AG04449 (cell line): Measurements from ENCODE around the gene ARPP19.

Experiments
- CTCF ChIA-PET: fragments of 350-600 bp; formaldehyde crosslinking; extraction: SDS; loops from one replicate; lab custom pipeline; 2021; ENCODE audit warnings: antibody characterized with exemption; lab: Yijun Ruan, JAX
- POLR2A ChIA-PET: fragments of 400-600, 350-600 bp; formaldehyde crosslinking; extraction: SDS; loops from one replicate; lab custom pipeline; 2020; ENCODE audit warnings: antibody characterized with exemption, inconsistent platforms; lab: Yijun Ruan, JAX
- DNase-seq: peaks from one replicate; pipeline ENCODE4 v3.0.0-alpha.2; 2010; ENCODE audit warnings: low read depth, low spot score
- H3K4me3 ChIP-seq: 2 replicates; pipeline ENCODE4 v1.5.1; 2011; ENCODE audit warnings: low read depth, mild to moderate bottlenecking, control low read depth, low read length
- TF ChIP-seq, protein P1 (sequence below): IDR thresholded peaks from one replicate; pipeline ENCODE4 v1.5.1; 2011; ENCODE audit warnings: mild to moderate bottlenecking, moderate library complexity, low read length, control low read depth, inconsistent platforms; ENCODE audit not compliant: insufficient read depth; ENCODE audit errors: missing control alignments

Gene ARPP19

DNA sequence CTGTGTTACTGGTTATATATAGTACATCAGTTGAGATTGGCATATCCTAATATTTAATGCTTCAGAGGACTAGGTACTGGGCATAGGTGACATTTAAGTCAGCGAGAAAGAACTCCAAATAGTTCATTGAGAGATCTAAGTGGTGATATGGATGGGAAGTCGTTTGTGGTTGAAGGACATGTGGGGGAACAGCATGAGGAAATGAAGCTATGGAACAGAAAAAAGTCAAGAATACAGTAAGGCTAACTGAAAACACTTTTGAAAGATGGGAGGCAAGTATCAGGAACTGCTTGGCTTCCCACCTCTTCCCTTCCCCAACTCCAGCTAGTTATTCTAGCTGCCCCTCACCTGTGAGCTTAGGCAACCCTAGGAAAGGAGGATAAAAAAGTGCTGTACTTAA lies 36.4 kb downstream of the ARPP19 start:
- DNase-seq = no peak
- no peak overlapping the region for H3K4me3 ChIP-seq
- ChIA-PET CTCF (interaction anchor here (0.5 to 1.7 kb wide), 2 partner anchors 16 to 276 kb away, joined by 3 read pairs; no protein-coding TSS in a partner anchor), POLR2A (no interaction called here)
- TF ChIP-seq, protein P1, sequence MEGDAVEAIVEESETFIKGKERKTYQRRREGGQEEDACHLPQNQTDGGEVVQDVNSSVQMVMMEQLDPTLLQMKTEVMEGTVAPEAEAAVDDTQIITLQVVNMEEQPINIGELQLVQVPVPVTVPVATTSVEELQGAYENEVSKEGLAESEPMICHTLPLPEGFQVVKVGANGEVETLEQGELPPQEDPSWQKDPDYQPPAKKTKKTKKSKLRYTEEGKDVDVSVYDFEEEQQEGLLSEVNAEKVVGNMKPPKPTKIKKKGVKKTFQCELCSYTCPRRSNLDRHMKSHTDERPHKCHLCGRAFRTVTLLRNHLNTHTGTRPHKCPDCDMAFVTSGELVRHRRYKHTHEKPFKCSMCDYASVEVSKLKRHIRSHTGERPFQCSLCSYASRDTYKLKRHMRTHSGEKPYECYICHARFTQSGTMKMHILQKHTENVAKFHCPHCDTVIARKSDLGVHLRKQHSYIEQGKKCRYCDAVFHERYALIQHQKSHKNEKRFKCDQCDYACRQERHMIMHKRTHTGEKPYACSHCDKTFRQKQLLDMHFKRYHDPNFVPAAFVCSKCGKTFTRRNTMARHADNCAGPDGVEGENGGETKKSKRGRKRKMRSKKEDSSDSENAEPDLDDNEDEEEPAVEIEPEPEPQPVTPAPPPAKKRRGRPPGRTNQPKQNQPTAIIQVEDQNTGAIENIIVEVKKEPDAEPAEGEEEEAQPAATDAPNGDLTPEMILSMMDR = no peak

DNA sequence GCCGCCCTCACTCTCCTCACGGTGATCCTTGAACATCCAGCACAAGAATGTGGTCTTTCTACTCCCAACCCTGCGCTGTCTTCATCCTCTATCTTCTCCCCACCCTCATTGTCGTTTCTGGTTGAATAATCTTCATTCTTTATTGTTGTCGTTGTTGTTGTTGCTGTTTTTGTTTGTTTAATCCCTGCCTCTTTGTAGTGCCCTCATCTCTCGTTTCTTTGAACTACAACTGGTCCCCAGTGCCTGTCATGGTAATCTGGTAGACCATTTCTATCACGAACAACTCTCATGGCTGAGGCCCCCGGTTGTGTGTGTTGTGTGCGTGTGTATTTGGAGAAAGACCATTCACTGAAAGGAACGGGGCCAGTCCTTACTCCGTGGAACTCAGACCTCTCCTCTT lies 38.9 kb downstream of the ARPP19 start:
- H3K4me3 ChIP-seq = peak overlapping the region; percentile 74
- ChIA-PET CTCF (no interaction called here), POLR2A (no interaction called here)
- TF ChIP-seq, protein P1 = no peak
- DNase-seq = no peak

DNA sequence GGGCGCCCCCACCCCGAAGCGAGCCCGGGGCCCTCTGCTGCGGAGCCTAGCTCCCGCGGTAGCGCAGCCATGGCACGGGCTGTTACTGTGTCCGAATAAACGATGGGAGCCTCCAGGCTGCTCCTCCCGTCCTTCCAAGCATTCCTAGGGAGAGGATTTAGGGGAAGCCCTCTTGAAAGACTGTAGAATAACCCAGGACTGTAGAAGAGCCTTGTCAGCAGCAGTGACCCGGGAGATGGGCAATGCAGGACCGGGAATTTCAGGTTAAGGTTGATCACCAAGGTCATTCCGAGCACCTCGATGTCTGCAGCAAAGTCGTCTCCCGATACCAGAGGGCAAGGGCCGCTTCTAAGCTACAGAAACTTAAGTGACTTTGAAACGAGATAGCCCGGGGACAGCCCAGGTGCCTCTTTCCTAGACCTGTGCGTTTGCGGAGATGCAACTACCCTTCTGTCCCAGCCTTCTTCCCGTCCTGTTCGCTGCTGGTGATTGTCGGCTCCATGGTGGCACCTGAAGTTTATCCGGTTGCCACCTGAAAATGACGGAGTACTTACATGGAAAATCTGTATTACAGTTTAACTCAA lies 39.4 kb downstream of the ARPP19 start:
- peak overlapping the region; percentile 74 for H3K4me3 ChIP-seq
- ChIA-PET CTCF (interaction anchor here (0.9 to 1.7 kb wide), 2 partner anchors 34 to 272 kb away, joined by 3 to 7 read pairs; no protein-coding TSS in a partner anchor), POLR2A (no interaction called here)
- DNase-seq = no peak
- TF ChIP-seq, protein P1 = no peak

DNA sequence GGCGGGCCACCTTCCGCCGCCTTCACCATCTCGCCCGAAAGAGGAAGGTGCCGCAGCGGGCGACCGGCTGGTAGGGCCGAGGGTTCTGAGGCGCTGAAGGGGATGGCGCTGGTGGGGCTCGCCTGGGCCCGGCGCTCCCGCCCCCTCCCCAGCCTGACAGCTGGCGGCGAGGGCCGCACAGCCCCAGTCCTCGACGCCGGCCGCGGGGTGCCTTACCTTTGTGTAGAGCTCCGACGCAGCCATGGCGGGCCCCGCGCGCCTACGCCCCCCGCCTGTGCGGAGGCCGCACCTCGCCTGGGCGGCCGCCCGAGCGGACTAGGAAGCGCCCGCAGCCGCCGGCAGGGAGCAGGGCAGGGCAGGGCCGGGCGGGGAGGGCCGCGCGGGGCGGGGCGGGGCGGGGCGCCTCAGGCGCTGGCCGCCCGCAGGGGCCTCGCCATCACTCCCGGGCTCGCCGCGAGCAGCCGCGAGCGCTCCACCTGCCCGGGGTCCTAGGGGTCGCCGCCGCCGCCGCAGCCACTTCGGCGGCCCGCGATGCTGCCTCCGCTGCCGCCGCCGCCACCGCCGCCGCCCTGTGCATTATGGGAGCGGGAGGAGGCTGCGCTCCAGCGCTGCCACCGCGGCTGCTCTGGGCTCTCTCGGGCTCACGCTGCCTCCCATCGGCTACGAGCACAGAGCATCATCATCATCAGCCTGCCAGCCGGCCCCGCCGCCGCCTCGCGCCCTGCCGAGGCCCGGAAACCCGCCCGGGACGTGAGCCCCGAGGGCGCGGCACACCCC lies 40.1 kb downstream of the ARPP19 start, which contains the start of gene MYO5A:
MYO5A (minus strand) TSS at position 317 of the 777 bp plus-strand sequence; CDS start at position 243, 74 bp downstream.
- TF ChIP-seq, protein P1 = no peak
- H3K4me3 ChIP-seq = peak within 1 kb of the TSS; percentile 74
- POLR2A ChIA-PET = interaction anchor here (0.6 kb wide), 1 partner anchor 32 kb away, joined by 5 read pairs; no protein-coding TSS in a partner anchor
- DNase-seq = no peak
- CTCF ChIA-PET = interaction anchor here (0.9 to 1.7 kb wide), 3 partner anchors 33 to 272 kb away, joined by 3 to 7 read pairs (median 3); no protein-coding TSS in a partner anchor

DNA sequence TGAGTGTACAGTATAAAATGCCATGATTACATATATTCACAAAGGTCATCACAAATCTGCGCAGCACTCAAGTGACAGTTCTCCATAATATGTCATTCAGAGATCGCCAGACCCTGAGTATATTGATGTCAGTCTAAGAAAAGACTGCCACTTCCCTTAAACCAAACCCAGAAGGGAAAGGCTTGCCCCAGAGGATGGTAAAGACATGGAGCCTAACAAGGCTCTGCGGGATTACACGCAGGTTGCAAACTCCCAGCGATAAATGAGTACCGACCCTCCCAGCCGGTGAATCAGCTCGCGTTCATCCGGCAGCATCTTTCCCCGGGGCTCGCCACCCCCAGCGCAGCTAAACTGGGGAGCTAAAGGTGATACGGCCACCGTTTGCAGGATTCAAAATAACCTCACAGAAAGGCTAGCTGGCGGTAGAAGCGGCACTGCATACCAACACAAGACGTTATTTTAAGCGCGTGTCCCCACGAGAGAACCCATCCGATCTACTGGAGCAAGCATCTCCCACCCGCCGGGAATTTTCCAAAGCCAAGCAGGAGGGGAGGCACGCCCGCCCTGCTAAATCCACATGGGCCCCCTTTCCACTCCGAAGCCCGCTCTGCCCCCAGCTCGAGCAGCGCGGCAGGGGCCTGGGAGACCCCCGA lies 40.8 kb downstream of the ARPP19 start:
- ChIA-PET POLR2A (interaction anchor here (0.6 kb wide), 1 partner anchor 33 kb away, joined by 5 read pairs; no protein-coding TSS in a partner anchor), CTCF (interaction anchor here (0.7 to 1.7 kb wide), 3 partner anchors 18 to 172 kb away, joined by 3 to 7 read pairs (median 3); no protein-coding TSS in a partner anchor)
- TF ChIP-seq, protein P1 = no peak
- no peak for DNase-seq
- H3K4me3 ChIP-seq = peak overlapping the region; percentile 74
